Brain microvascular endothelial cell (primary cell): ENCODE measurements around the gene VSTM4.

Experiments
- DNase-seq: peaks from one replicate; pipeline ENCODE4 v3.0.0-alpha.2; 2020
- H3K27ac ChIP-seq: fragments of 250-450 bp; sonication (Bioruptor Pico); 2 replicates; pipeline ENCODE4 v1.5.1; 2020; ENCODE audit warnings: mild to moderate bottlenecking, moderate library complexity
- H3K27me3 ChIP-seq: fragments of 250-450 bp; sonication (Bioruptor Pico); replicated peaks from 2 replicates; pipeline ENCODE4 v1.5.1; 2020; ENCODE audit warnings: mild to moderate bottlenecking
- H3K36me3 ChIP-seq: fragments of 250-450 bp; sonication (Bioruptor Pico); replicated peaks from 2 replicates; pipeline ENCODE4 v1.5.1; 2020; ENCODE audit warnings: mild to moderate bottlenecking
- H3K4me3 ChIP-seq: 2 replicates; pipeline ENCODE4 v1.5.1; 2011; ENCODE audit warnings: low read depth, mild to moderate bottlenecking, control low read depth, low read length, moderate library complexity
- CTCF ChIP-seq: IDR thresholded peaks from 2 replicates; pipeline ENCODE4 v1.5.1; 2011; ENCODE audit warnings: low read depth, mild to moderate bottlenecking, moderate library complexity, low read length, control low read depth, inconsistent platforms; ENCODE audit errors: missing control alignments
- in situ Hi-C: cut with HindIII; loops from 2 replicates; pipeline ENCODE4 v1.10.0; 2017; ENCODE audit warnings: low sequenced_read_pairs, low pct_ligation_motif_present

Gene VSTM4

GRCh38 chr10:49105076-49105475 lies 10.2 kb downstream of the VSTM4 start:
- Histone ChIP-seq H3K27ac (no peak overlapping the region), H3K27me3 (no peaks in the 10 kb centered on the region), H3K36me3 (no peaks in the 10 kb centered on the region), H3K4me3 (no peak overlapping the region)
- in situ Hi-C loops = no loop called here
- TF ChIP-seq CTCF = no peak
- no peak for DNase-seq

GRCh38 chr10:49104323-49104722 lies 11.0 kb downstream of the VSTM4 start:
- TF ChIP-seq CTCF = no peak
- Histone ChIP-seq H3K36me3 (no peaks in the 10 kb centered on the region), H3K27me3 (no peaks in the 10 kb centered on the region), H3K27ac (no peak overlapping the region), H3K4me3 (no peak overlapping the region)
- in situ Hi-C loops = no loop called here
- DNase-seq = no peak

GRCh38 chr10:49103761-49104160 lies 11.6 kb downstream of the VSTM4 start:
- Histone ChIP-seq H3K4me3 (no peak overlapping the region), H3K27me3 (no peaks in the 10 kb centered on the region), H3K27ac (no peak overlapping the region), H3K36me3 (no peaks in the 10 kb centered on the region)
- DNase-seq = no peak
- in situ Hi-C loops = no loop called here
- no peak for TF ChIP-seq CTCF

GRCh38 chr10:49099046-49099445 lies 16.3 kb downstream of the VSTM4 start:
- Histone ChIP-seq H3K4me3 (no peak overlapping the region), H3K27ac (no peak overlapping the region), H3K27me3 (no peaks in the 10 kb centered on the region), H3K36me3 (no peaks in the 10 kb centered on the region)
- TF ChIP-seq CTCF = no peak
- DNase-seq = no peak
- in situ Hi-C loops = no loop called here

- Histone ChIP-seq H3K27ac (no peak overlapping the region), H3K36me3 (no peaks in the 10 kb centered on the region), H3K27me3 (no peaks in the 10 kb centered on the region), H3K4me3 (no peak overlapping the region)
- no peak for TF ChIP-seq CTCF
- DNase-seq = no peak
- in situ Hi-C loops = no loop called here
Observed at GRCh38 chr10:49096890-49097445, 18.4 kb downstream of the VSTM4 start.

GRCh38 chr10:49094646-49095045 lies 20.7 kb downstream of the VSTM4 start:
- Histone ChIP-seq H3K27ac (no peak overlapping the region), H3K36me3 (no peaks in the 10 kb centered on the region), H3K27me3 (no peaks in the 10 kb centered on the region), H3K4me3 (no peak overlapping the region)
- in situ Hi-C loops = no loop called here
- no peak for TF ChIP-seq CTCF
- no peak for DNase-seq
